Measurements from ENCODE around the gene PPIP5K1. TPM values are rescaled to one million over a fixed set of nuclear protein-coding genes. Genes with fewer than 3 reads are reported as not detected.
"Not testable (repeated sequence)": the region's sequence is repeated elsewhere in the genome, so short reads cannot be mapped to it uniquely, and the experiment has no call there.

Gene PPIP5K1
- 9.0 TPM for polyA plus RNA-seq (2013, experiment 1 of 2; ENCODE audit: insufficient read length)
- polyA plus RNA-seq (2013, experiment 2 of 2; ENCODE audit: insufficient read length): 9.0 TPM

GRCh38 chr15:43589778-43590466 lies at the start of gene PPIP5K1:
Gene PPIP5K1, minus strand, starts transcription at chr15:43590208. Its CDS starts 5,704 bp downstream, at chr15:43584504.
- not testable (repeated sequence) for DNase-seq

DNA sequence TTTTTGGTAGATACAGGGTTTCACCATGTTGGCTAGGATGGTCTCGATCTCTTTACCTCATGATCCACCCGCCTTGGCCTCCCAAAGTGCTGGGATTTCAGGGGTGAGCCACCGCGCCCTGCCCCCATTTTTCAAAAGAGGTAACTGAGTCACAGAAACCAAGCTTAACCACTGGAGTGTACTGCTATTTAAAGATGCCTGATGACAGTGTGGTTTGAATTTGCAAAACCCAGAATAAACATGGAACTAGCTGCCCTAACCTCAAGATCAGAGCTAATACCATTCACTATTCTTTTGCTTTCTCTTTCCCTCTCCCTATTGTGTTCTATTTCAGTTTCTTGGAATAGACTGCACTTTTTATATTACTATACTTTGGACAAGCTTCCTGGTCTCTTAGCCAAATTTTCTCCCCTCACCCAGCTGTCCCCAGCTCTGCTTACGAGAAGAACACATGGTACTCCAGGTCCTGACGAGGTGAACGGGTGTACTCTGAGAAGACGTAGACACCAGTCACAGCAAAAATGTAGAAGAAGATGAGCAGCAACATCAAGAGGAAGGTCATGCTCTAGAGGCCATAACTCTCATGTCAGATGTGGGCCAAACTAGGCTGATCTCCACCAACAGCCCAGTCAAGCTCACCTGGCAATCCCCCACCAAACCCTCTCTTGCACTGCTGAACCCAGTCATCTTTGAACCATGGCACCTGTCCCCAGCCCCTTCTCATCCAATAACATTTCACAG lies 48.6 kb upstream of the PPIP5K1 start:
- not testable (repeated sequence) for DNase-seq

DNA sequence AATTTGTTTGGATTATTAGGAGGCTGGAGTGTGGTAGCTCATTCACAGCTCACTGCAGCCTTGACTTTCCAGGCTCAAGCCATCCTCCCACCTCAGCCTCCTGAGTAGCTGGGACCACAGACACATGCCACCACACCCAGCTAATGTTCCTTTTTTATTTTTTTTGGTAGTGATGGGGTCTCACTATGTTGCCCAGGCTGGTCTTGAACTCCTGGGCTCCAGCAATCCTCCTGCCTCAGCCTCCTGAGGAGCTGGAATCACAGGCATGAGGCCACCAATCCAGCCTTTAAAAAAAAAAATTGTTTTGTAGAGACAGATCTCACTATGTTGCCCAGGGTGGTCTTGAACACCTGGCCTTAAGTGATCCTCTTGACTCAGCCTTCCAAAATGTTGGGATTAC lies 36.9 kb upstream of the PPIP5K1 start:
- not testable (repeated sequence) for DNase-seq

GRCh38 chr15:43625106-43625505 lies 35.1 kb upstream of the PPIP5K1 start:
- peak; percentile 41 for DNase-seq

- DNase-seq: not testable (repeated sequence)
These were observed 32.2 kb upstream of the PPIP5K1 start for GRCh38 chr15:43622068-43622799.

DNA sequence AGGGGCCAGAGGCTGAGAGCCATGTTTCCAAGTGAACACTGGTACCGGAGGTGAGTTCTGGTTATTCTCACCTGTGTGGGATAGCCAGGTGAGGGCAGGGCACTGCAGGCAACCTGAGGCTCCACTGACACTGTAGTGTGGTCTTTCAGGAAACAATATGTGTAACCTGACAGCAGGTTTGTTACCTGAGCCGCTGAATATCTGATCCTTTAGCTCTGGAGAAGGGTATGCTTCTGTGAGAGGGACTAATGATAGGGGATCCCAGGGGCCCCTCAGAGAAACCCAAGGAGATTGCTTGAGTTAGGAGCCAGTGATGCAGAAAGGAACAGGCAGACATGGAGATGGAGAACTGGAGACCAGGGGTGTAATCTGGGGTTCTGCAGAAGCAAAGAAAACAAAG lies 28.7 kb upstream of the PPIP5K1 start, which contains the start of gene STRC:
STRC (minus strand) TSS at position 101 of the 400 bp plus-strand sequence; CDS start at position 23, 78 bp downstream.
- DNase-seq: not testable (repeated sequence)

DNA sequence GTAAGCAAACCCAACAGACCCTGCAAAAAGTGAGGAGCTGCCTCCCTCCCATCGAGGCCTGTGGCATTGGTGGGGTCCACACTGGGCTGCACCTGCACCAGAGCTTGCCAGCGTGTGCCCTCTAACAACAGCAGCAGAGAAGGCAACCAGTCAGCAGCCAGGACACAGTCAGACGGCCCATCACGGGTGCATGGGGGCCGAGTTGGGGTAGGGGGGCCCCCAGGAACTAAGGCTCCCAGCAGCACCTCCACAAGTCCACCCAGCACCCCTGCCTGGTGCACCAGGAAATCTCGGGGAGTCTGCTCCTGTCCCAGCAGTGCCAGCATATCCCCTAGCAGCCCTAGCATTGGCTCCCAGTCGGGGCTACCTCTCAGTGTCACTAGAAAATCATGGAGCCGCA lies 27.7 kb upstream of the PPIP5K1 start:
- DNase-seq: not testable (repeated sequence)

DNA sequence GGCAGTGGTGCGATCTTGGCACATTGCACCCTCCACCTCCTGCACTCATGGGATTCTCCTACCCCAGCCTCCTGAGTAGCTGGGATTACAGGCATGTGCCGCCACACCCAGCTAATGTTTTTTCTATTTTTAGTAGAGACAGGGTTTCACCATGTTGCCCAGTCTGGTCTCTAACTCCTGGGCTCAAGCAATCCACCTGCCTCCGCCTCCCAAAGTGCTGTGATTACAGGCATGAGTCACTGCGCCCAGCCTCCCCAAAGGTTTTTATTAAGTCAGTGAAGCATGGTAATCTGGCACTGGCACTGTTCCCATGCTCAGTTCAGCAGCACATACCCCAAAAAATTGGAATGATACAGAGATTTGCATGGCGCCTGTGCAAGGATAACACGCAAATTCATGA lies 12.2 kb upstream of the PPIP5K1 start:
- DNase-seq: not testable (repeated sequence)

GRCh38 chr15:43600200-43600599 lies 10.2 kb upstream of the PPIP5K1 start:
- DNase-seq: not testable (repeated sequence)

GRCh38 chr15:43599131-43599530 lies 9.1 kb upstream of the PPIP5K1 start:
- not testable (repeated sequence) for DNase-seq

GRCh38 chr15:43593328-43594190 lies 3.6 kb upstream of the PPIP5K1 start, which contains the start of gene CKMT1B:
Gene CKMT1B, plus strand, starts transcription at chr15:43594027. Its CDS starts 192 bp downstream, at chr15:43594219.
- not testable (repeated sequence) for DNase-seq

GRCh38 chr15:43592841-43593240 lies 2.8 kb upstream of the PPIP5K1 start:
- not testable (repeated sequence) for DNase-seq

DNA sequence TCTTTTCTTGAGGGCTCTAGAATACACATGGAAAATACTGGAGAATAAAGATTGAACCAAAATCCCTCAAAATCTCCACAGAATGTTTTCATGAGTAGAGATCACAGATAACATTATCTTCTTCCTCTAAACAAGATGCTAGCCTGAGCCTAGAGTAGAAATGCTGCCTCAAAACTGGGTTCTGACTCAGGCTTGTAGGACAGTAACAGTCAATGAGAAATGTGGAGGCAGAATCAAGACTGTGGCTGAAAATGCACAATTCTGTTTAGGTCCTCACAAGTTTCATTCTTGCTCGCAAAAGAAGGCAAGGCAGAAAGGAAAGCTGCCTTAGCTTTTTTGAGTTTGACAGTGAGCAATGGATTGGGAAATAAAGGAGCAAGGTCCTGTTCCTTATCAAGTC lies 15.4 kb downstream of the PPIP5K1 start:
- DNase-seq: not testable (repeated sequence)

DNA sequence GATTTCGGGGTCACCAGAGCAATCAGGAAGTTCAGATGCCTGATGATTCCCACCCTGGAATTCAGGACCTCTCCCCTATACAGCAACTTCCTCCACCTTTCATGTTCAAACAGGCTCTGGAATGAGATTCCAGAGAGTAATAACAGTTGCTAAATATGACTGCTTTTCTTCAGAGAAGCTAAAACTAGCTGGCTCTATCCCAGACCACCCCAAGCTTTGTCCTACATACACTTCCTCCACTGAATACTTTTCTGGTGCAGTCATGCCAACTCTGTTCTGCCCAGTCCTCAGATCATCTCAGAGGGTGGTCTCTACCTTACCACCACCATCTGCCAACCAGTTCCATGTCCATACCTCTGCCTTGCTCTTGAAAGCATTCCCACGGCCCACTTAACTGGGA lies 23.4 kb downstream of the PPIP5K1 start:
- not testable (repeated sequence) for DNase-seq

- DNase-seq: not testable (repeated sequence)
These were observed 26.2 kb downstream of the PPIP5K1 start for GRCh38 chr15:43563793-43564192.

DNA sequence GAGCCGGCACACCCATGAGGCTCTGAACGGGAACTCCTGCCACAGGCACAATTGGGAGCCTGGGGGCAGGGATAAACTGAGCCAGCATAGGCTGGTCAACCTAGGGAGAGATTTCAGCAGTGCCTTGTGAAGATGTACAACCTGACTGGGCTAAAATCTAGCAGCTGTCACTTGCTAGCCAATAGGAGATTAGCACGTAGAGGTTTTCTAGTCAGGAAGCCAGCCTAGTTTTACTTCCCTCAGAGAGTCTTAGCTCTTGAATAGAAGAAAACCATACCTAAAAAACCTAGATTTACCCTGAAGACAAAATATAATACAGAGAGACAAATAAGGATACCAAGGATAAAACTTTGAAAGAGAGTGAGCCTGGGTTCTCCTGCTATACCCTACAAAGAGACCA lies 27.3 kb downstream of the PPIP5K1 start:
- not testable (repeated sequence) for DNase-seq

DNA sequence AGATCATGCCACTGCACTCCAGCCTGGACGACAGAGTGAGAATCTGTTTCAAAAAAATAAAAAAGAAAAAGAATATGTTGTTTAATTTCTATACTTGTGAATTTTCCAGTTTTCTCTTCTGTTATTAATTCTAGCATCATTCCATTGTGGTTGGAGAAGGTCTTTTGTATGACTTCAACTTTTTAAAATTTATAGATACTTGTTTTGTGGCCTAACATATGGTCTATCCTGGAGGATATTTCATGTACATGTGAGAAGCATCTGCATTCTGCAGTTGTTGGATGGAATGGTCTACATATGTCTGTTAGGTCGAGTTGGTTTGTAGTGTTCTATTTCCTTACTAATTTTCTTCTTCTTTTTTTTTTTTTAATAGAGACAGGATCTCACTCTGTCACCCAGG lies 37.0 kb downstream of the PPIP5K1 start:
- peak; percentile 75 for DNase-seq

DNA sequence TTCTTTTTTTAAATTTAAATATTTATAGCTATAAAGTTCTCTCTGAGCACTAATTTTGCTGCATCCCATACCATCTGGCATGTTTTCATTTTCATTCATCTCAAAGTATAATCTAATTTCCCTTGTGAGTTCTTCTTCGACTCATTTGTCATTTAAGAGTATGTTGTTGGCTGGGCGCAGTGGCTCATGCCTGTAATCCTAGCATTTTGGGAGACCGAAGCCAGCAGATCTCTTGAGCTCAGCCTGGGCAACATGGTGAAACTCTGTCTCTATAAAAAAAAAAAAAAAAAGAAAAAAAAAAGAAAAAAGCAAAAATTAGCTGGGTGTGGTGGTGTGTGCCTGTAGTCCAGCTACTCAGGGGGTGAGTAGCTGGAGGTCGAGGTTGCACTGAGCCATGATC lies 37.8 kb downstream of the PPIP5K1 start:
- DNase-seq: no peak

DNA sequence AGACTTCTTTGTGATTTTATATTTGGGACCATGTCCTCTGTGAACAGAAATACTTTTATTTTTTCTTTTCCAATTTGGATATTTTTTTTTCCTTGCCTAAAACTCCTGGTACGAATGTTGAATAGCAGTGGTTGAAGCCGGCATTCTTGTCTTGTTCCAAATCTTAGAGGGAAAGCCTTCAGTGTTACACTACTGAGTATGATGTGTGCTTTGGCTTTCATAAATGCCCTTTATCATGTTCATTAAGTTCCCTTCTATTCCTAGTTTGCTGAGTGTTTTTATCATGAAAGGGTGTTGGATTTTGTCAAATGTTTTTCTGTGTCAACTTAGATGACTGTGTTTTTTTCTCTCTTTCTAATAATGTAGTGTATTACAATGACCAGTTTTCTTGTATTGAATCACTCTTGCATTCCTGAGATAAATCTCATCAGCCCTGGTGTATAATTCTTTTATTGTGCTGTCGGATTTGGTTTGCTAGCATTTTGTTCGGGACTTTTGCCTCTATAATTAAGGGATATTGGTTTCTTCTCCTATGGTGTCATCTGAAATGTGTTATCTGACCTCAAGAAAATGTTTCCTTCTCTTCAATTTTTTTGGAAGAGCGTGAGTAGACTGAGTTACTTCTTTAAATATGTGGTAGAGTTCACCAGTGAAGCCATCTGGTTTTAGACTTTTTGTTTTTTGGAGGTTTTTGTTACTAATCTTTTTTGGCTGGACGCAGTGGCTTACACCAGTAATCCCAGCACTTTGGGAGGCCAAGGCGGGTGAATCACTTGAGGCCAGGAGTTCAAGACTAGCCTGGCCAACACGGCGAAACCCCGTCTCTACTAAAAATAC lies 39.3 kb downstream of the PPIP5K1 start:
- peak; percentile 88 for DNase-seq

DNA sequence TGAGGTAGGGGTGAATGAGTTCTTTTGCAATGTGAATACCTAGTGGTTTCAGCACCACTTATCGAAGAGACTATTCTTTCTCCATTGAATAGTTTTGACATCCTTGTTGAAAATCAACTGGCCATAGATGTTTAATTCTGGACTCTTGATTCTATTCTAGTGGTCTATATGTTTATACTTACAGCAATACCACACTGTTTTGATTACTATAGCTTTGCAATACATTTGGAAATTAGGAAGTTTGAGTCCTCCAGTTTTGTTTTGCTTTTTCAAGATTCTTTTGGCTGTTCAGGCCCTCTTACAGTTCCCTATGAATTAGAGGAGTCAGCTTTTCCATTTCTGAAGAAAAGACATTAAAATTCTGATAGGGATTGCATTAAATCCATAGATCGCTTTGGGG lies 42.5 kb downstream of the PPIP5K1 start:
- no peak for DNase-seq

GRCh38 chr15:43545426-43545825 lies 44.6 kb downstream of the PPIP5K1 start:
- no peak for DNase-seq

All from fibroblast of skin of abdomen (primary cell).